IMR-90 (cell line): ENCODE results near the gene TTC3. TPM values are rescaled to one million over a fixed set of nuclear protein-coding genes. Genes with fewer than 3 reads are reported as not detected.

Experiments
- ATAC-seq: fragments of 200-7000 bp; cut with Tn5 transposase; 2 replicates; pipeline ENCODE4 v1.9.1; 2020; ENCODE audit warnings: low read depth, mild to moderate bottlenecking, moderate library complexity
- BruUV-seq: library from RNA; stranded (reverse); fragments of 400-500 nt; replicated peaks from 2 replicates; lab custom pipeline; 2021; lab: Mats Ljungman, UMichigan
- CTCF ChIA-PET: fragments of 300-600 bp; formaldehyde crosslinking; extraction: SDS; loops from one replicate; lab custom pipeline; 2021; ENCODE audit warnings: antibody characterized with exemption; lab: Yijun Ruan, JAX
- POLR2A ChIA-PET: fragments of 300-600 bp; sonication (Branson Sonifier 250); formaldehyde crosslinking; loops from one replicate; lab custom pipeline; 2022; ENCODE audit warnings: antibody characterized with exemption; ENCODE audit not compliant: unreplicated experiment; lab: Charles Lee
- DNase-seq: peaks from one replicate; pipeline ENCODE4 v3.0.0; 2013
- H2AFZ ChIP-seq: replicated peaks from 2 replicates; pipeline ENCODE3; 2013; ENCODE audit warnings: low read length, mild to moderate bottlenecking; ENCODE audit not compliant: poor library complexity
- H2AK5ac ChIP-seq: 2 replicates; pipeline ENCODE4 v1.6.1; 2013; ENCODE audit warnings: low read depth, low read length, inconsistent platforms
- H2AK9ac ChIP-seq: replicated peaks from 2 replicates; pipeline ENCODE3; 2013; ENCODE audit warnings: mild to moderate bottlenecking, low read depth, low read length, moderate library complexity; ENCODE audit not compliant: poor library complexity
- H2BK120ac ChIP-seq: 2 replicates; pipeline ENCODE4 v1.6.1; 2013; ENCODE audit warnings: low read depth, low read length, inconsistent platforms
- H2BK15ac ChIP-seq: 3 replicates; pipeline ENCODE4 v1.6.1; 2013; ENCODE audit warnings: low read depth, low read length, inconsistent platforms
- H2BK20ac ChIP-seq: 2 replicates; pipeline ENCODE4 v1.6.1; 2013; ENCODE audit warnings: low read depth, mild to moderate bottlenecking, inconsistent platforms, low read length, moderate library complexity
- H2BK5ac ChIP-seq: 2 replicates; pipeline ENCODE4 v1.6.1; 2013; ENCODE audit warnings: mild to moderate bottlenecking, low read depth, low read length, inconsistent platforms; ENCODE audit not compliant: poor library complexity, severe bottlenecking
- H3K14ac ChIP-seq: replicated peaks from 2 replicates; pipeline ENCODE4 v1.6.1; 2013; ENCODE audit warnings: low read depth, low read length, inconsistent platforms
- H3K18ac ChIP-seq: 2 replicates; pipeline ENCODE4 v1.6.1; 2013; ENCODE audit warnings: low read depth, low read length, control low read depth
- H3K23ac ChIP-seq: 2 replicates; pipeline ENCODE4 v1.6.1; 2013; ENCODE audit warnings: low read depth, low read length, inconsistent platforms
- H3K27ac ChIP-seq: 2 replicates; pipeline ENCODE4 v1.5.1; 2013; ENCODE audit warnings: mild to moderate bottlenecking, control low read depth, low read length; ENCODE audit not compliant: insufficient read depth
- H3K27me3 ChIP-seq: 2 replicates; pipeline ENCODE4 v1.6.1; 2013; ENCODE audit warnings: low read length; ENCODE audit not compliant: control insufficient read depth, insufficient read depth
- H3K36me3 ChIP-seq: 2 replicates; pipeline ENCODE4 v1.6.1; 2013; ENCODE audit warnings: low read length, mixed read lengths; ENCODE audit not compliant: control insufficient read depth, insufficient read depth
- H3K4ac ChIP-seq: 2 replicates; pipeline ENCODE4 v1.6.1; 2013; ENCODE audit warnings: low read depth, low read length, inconsistent platforms
- H3K4me1 ChIP-seq: 2 replicates; pipeline ENCODE4 v1.6.1; 2013; ENCODE audit warnings: low read length, mixed read lengths; ENCODE audit not compliant: control insufficient read depth, insufficient read depth
- H3K4me2 ChIP-seq: 2 replicates; pipeline ENCODE4 v1.6.1; 2013; ENCODE audit warnings: low read depth, mild to moderate bottlenecking, control low read depth, low read length, moderate library complexity
- H3K4me3 ChIP-seq: 2 replicates; pipeline ENCODE4 v1.5.1; 2013; ENCODE audit warnings: low read depth, mild to moderate bottlenecking, control low read depth, low read length, moderate library complexity; ENCODE audit not compliant: insufficient read depth
- H3K56ac ChIP-seq: 2 replicates; pipeline ENCODE4 v1.6.1; 2013; ENCODE audit warnings: low read length, inconsistent platforms; ENCODE audit not compliant: insufficient read depth; ENCODE audit errors: extremely low read depth
- H3K79me1 ChIP-seq, 2 experiments: 2 replicates each; pipeline ENCODE4 v1.6.1; 2013; ENCODE audit warnings: low read length in 2 of 2, inconsistent platforms in 1 of 2, low read depth in 1 of 2
- H3K9ac ChIP-seq: 2 replicates; pipeline ENCODE4 v1.6.1; 2013; ENCODE audit warnings: low read depth, low read length, control low read depth
- H3K9me1 ChIP-seq: 2 replicates; pipeline ENCODE4 v1.6.1; 2013; ENCODE audit warnings: low read length, inconsistent platforms; ENCODE audit not compliant: insufficient read depth
- H3K9me3 ChIP-seq: 2 replicates; pipeline ENCODE4 v1.6.1; 2013; ENCODE audit warnings: low read length; ENCODE audit not compliant: control insufficient read depth, insufficient read depth
- H4K20me1 ChIP-seq: 2 replicates; pipeline ENCODE4 v1.6.1; 2013; ENCODE audit warnings: low read length, inconsistent platforms; ENCODE audit not compliant: insufficient read depth
- H4K5ac ChIP-seq: 2 replicates; pipeline ENCODE4 v1.6.1; 2013; ENCODE audit warnings: mild to moderate bottlenecking, low read depth, low read length, control low read depth
- H4K8ac ChIP-seq, 2 experiments: 2 replicates each; pipeline ENCODE4 v1.6.1; 2013; ENCODE audit warnings: low read depth in 2 of 2, low read length in 2 of 2, control low read depth in 1 of 2, inconsistent platforms in 1 of 2
- H4K91ac ChIP-seq: 2 replicates; pipeline ENCODE4 v1.6.1; 2013; ENCODE audit warnings: low read depth, low read length, inconsistent platforms; ENCODE audit not compliant: insufficient read depth
- BHLHE40 ChIP-seq: fragments of 150-350 bp; IDR thresholded peaks from 2 replicates; pipeline ENCODE4 v1.6.1; 2016; ENCODE audit warnings: mild to moderate bottlenecking, low read depth, low read length
- CHD1 ChIP-seq: IDR thresholded peaks from 2 replicates; pipeline ENCODE4 v1.6.1; 2012; ENCODE audit warnings: low read depth, low read length, improper control_type of control experiment
- CTCF ChIP-seq: conservative IDR thresholded peaks from 2 replicates; pipeline ENCODE4 v1.5.1; 2012; ENCODE audit warnings: mild to moderate bottlenecking, low read depth, low read length, improper control_type of control experiment
- FOS ChIP-seq: fragments of 150-350 bp; IDR thresholded peaks from 2 replicates; pipeline ENCODE4 v1.6.1; 2016; ENCODE audit warnings: low read depth, low read length
- MAFK ChIP-seq: IDR thresholded peaks from 2 replicates; pipeline ENCODE4 v1.6.1; 2012; ENCODE audit warnings: low read depth, low read length, improper control_type of control experiment
- MAZ ChIP-seq: IDR thresholded peaks from 2 replicates; pipeline ENCODE4 v1.6.1; 2012; ENCODE audit warnings: low read depth, mild to moderate bottlenecking, low read length, improper control_type of control experiment, moderate library complexity, borderline replicate concordance
- NFE2L2 ChIP-seq: fragments of 150-350 bp; IDR thresholded peaks from 2 replicates; pipeline ENCODE4 v1.6.1; 2016; ENCODE audit warnings: low read depth, mild to moderate bottlenecking, low read length
- POLR2A ChIP-seq: IDR thresholded peaks from 2 replicates; pipeline ENCODE4 v1.6.1; 2012; ENCODE audit warnings: mild to moderate bottlenecking, low read depth, low read length
- RAD21 ChIP-seq: IDR thresholded peaks from 2 replicates; pipeline ENCODE4 v1.6.1; 2012; ENCODE audit warnings: low read length, improper control_type of control experiment
- RCOR1 ChIP-seq: IDR thresholded peaks from 2 replicates; pipeline ENCODE4 v1.6.1; 2012; ENCODE audit warnings: mild to moderate bottlenecking, low read length, improper control_type of control experiment; ENCODE audit not compliant: insufficient replicate concordance
- RFX5 ChIP-seq: IDR thresholded peaks from 2 replicates; pipeline ENCODE4 v1.8.0; 2012; ENCODE audit warnings: low read depth, mild to moderate bottlenecking, low read length, moderate library complexity
- SMC3 ChIP-seq: fragments of 150-350 bp; IDR thresholded peaks from 2 replicates; pipeline ENCODE4 v1.6.1; 2016; ENCODE audit warnings: low read depth, mild to moderate bottlenecking, antibody characterized with exemption, low read length, moderate library complexity
- WGBS, 2 experiments: methylation state at CpG; one replicate each; pipeline versions ENCODE4 v1.1.5 to v1.1.7; 2013; ENCODE audit warnings: missing lambda C conversion rate in 2 of 2; ENCODE audit not compliant: insufficient read length in 1 of 2; ENCODE audit errors: extremely low coverage in 2 of 2; 5-methylcytosine and 5-hydroxymethylcytosine counted together
- dilution Hi-C: fragments of 300-500 bp; cut with HindIII; formaldehyde crosslinking; loops from one replicate; pipeline ENCODE4 v1.14.3; 2018; ENCODE audit warnings: low sequenced_read_pairs; ENCODE audit not compliant: unreplicated experiment
- in situ Hi-C: fragments of 300-500 bp; cut with MboI; formaldehyde crosslinking; loops from 3 replicates; pipeline ENCODE4 v1.14.3; 2019; ENCODE audit warnings: low sequenced_read_pairs, inconsistent platforms, mixed read lengths
- intact Hi-C: fragments of 100-400 bp; cut with micrococcal nuclease; formaldehyde crosslinking; loops from 2 replicates; pipeline ENCODE4 v1.10.0; 2022
- polyA plus RNA-seq, 3 experiments: library from polyadenylated mRNA; depleted of rRNA; stranded (reverse); fragments of >200 nt; gene quantifications; 2 replicates each; pipeline ENCODE4 v1.2.3, GENCODE V29; 2012; ENCODE audit warnings: low replicate concordance in 1 of 3
- total RNA-seq: library from RNA; depleted of rRNA; stranded (reverse); fragments of >200 nt; gene quantifications from 2 replicates; pipeline ENCODE4 v1.2.3, GENCODE V29; 2012
- TF ChIP-seq, protein P1 (sequence below): fragments of 150-350 bp; IDR thresholded peaks from 2 replicates; pipeline ENCODE4 v1.6.1; 2017; ENCODE audit warnings: mild to moderate bottlenecking, antibody characterized with exemption, low read length, low read depth
- TF ChIP-seq, protein P2 (sequence below): fragments of 150-350 bp; IDR thresholded peaks from 2 replicates; pipeline ENCODE4 v1.6.1; 2016; ENCODE audit warnings: low read depth, mild to moderate bottlenecking, low read length, moderate library complexity, borderline replicate concordance

Gene TTC3
- total and polyA plus RNA-seq, 2 of the 4 experiments (the other 2 are of a cell fraction): 96.7 to 293 TPM

GRCh38 chr21:37202221-37203110, 129.4 kb downstream of the TTC3 start:
- no peak for ATAC-seq
- dilution Hi-C loops: no loop called here
- no peak overlapping the region for H2BK20ac ChIP-seq

More at GRCh38 chr21:37202221-37203110, 129.4 kb downstream of the TTC3 start:
- TF ChIP-seq BHLHE40 (no peak), RCOR1 (no peak), MAZ (no peak), RFX5 (no peak), CHD1 (no peak), MAFK (no peak), SMC3 (no peak), POLR2A (no peak), FOS (no peak), NFE2L2 (no peak), CTCF (no peak), RAD21 (no peak)
- TF ChIP-seq, protein P1, sequence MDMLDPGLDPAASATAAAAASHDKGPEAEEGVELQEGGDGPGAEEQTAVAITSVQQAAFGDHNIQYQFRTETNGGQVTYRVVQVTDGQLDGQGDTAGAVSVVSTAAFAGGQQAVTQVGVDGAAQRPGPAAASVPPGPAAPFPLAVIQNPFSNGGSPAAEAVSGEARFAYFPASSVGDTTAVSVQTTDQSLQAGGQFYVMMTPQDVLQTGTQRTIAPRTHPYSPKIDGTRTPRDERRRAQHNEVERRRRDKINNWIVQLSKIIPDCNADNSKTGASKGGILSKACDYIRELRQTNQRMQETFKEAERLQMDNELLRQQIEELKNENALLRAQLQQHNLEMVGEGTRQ: no peak
- TF ChIP-seq, protein P2, sequence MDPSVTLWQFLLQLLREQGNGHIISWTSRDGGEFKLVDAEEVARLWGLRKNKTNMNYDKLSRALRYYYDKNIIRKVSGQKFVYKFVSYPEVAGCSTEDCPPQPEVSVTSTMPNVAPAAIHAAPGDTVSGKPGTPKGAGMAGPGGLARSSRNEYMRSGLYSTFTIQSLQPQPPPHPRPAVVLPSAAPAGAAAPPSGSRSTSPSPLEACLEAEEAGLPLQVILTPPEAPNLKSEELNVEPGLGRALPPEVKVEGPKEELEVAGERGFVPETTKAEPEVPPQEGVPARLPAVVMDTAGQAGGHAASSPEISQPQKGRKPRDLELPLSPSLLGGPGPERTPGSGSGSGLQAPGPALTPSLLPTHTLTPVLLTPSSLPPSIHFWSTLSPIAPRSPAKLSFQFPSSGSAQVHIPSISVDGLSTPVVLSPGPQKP: no peak
- DNase-seq: no peak
- in situ Hi-C loops: no loop called here
- Histone ChIP-seq H3K9me1 (peaks cover 23% of the 10 kb centered on the region), H4K8ac (no peak overlapping the region), H2AK5ac (no peak overlapping the region), H4K5ac (no peak overlapping the region), H3K79me1 (peaks cover 8 to 32% of the 10 kb centered on the region in 2 experiments; a peak in 2 of 4 replicates), H3K9ac (no peak overlapping the region), H3K4me1 (peaks cover 5% of the 10 kb centered on the region), H4K91ac (no peak overlapping the region), H3K27me3 (no peaks in the 10 kb centered on the region), H2BK120ac (no peak overlapping the region), H3K23ac (no peak overlapping the region), H3K18ac (no peak overlapping the region), H4K20me1 (peaks cover 9% of the 10 kb centered on the region; the same call in 1 of the 2 replicates), H3K56ac (no peak overlapping the region), H3K9me3 (no peaks in the 10 kb centered on the region), H3K4me3 (no peak overlapping the region), H3K14ac (no peak overlapping the region), H3K36me3 (peaks cover 34% of the 10 kb centered on the region), H3K4me2 (no peak overlapping the region), H2AFZ (no peak overlapping the region), H2BK15ac (no peak overlapping the region), H3K27ac (no peak overlapping the region), H3K4ac (no peak overlapping the region; the same call in 1 of the 2 replicates), H2BK5ac (no peak overlapping the region), H2AK9ac (no peak overlapping the region)
- POLR2A ChIA-PET: no interaction called here
- WGBS, 2 experiments: 70% methylated on average over 2 of the region's 14 CpGs; no CpG with 5 or more reads in 1 of the 2 experiments
- intact Hi-C loops: no loop called here
- TSS peak; percentile 92 for BruUV-seq
- CTCF ChIA-PET: no interaction called here
